ENCODE data around the gene COL4A2. TPM values are rescaled to one million over a fixed set of nuclear protein-coding genes. Genes with fewer than 3 reads are reported as not detected.

The COL4A2 gene
- total RNA-seq, 4 donors from 2014 or later = 75.1 to 322 (median 115) TPM

- H3K4me3 ChIP-seq = no peak overlapping the region
- 54 to 100% methylated on average over 1 to 7 of the region's 7 CpGs for WGBS, 2 donors (ENCODE audit: low coverage in 1 of 2)
- intact Hi-C loops (cut with DNase I; ENCODE audit: low total_unique reads) = no loop called here
- TF ChIP-seq CTCF (IDR thresholded peaks at IDR 0.05) (no peak), POLR2A (IDR thresholded peaks at IDR 0.05) (no peak), EP300 (IDR thresholded peaks at IDR 0.05; ENCODE audit: low read depth) (no peak), POLR2AphosphoS5 (IDR thresholded peaks at IDR 0.05) (no peak)
- H3K4me1 ChIP-seq = peaks cover 10 to 58% (median 24%) of the 10 kb centered on the region in 4 donors
- H3K27ac ChIP-seq = peak overlapping the region in 3 of 4 donors; percentile 44 to 71 (median 65)
- no peaks in the 10 kb centered on the region for H3K36me3 ChIP-seq
- no peaks in the 10 kb centered on the region for H3K27me3 ChIP-seq
- H3K9me3 ChIP-seq = no peaks in the 10 kb centered on the region
- DNase-seq = no peak
- in situ Hi-C loops (cut with MboI; ENCODE audit: low pct_ligation_motif_present in 1 of 4, low pct_unique_long_range_greater_than_20kb in 1 of 4, low sequenced_read_pairs in 3 of 4) = no loop called here
Measured at GRCh38 chr13:110283736-110284517, 23.2 kb upstream of the COL4A2 start.

GRCh38 chr13:110284779-110285484, 22.2 kb upstream of the COL4A2 start:
- Histone ChIP-seq H3K9me3 (no peaks in the 10 kb centered on the region), H3K4me3 (no peak overlapping the region), H3K27ac (peak overlapping the region; percentile 34 to 71 (median 54)), H3K27me3 (no peaks in the 10 kb centered on the region), H3K4me1 (peaks cover 10 to 55% (median 24%) of the 10 kb centered on the region in 4 donors), H3K36me3 (no peaks in the 10 kb centered on the region)
- no peak for DNase-seq
- in situ Hi-C loops (cut with MboI; ENCODE audit: low pct_ligation_motif_present in 1 of 4, low pct_unique_long_range_greater_than_20kb in 1 of 4, low sequenced_read_pairs in 3 of 4) = no loop called here
- no peak for TF ChIP-seq EP300 (IDR thresholded peaks at IDR 0.05; ENCODE audit: low read depth)
- TF ChIP-seq POLR2A (IDR thresholded peaks at IDR 0.05) = no peak
- TF ChIP-seq CTCF (IDR thresholded peaks at IDR 0.05) = no peak
- intact Hi-C loops (cut with DNase I; ENCODE audit: low total_unique reads) = no loop called here
- 74 to 76% methylated on average over 6 to 11 of the region's 11 CpGs for WGBS, 2 donors (ENCODE audit: low coverage in 1 of 2)

- DNase-seq = no peak
- H3K4me1 ChIP-seq = peaks cover 7 to 45% (median 24%) of the 10 kb centered on the region in 4 donors
- in situ Hi-C loops (cut with MboI; ENCODE audit: low pct_ligation_motif_present in 1 of 4, low pct_unique_long_range_greater_than_20kb in 1 of 4, low sequenced_read_pairs in 3 of 4) = no loop called here
- intact Hi-C loops (cut with DNase I; ENCODE audit: low total_unique reads) = no loop called here
- no peaks in the 10 kb centered on the region for H3K36me3 ChIP-seq
- H3K4me3 ChIP-seq = no peak overlapping the region
- 75 to 80% methylated on average over 1 to 14 of the region's 14 CpGs for WGBS, 2 donors (ENCODE audit: low coverage in 1 of 2)
- peak overlapping the region; percentile 34 to 71 (median 54) for H3K27ac ChIP-seq
- H3K27me3 ChIP-seq = no peaks in the 10 kb centered on the region
- TF ChIP-seq POLR2A (IDR thresholded peaks at IDR 0.05) = no peak
- TF ChIP-seq EP300 (IDR thresholded peaks at IDR 0.05; ENCODE audit: low read depth) = no peak
- no peak for TF ChIP-seq CTCF (IDR thresholded peaks at IDR 0.05)
- TF ChIP-seq POLR2AphosphoS5 (IDR thresholded peaks at IDR 0.05) = no peak
- H3K9me3 ChIP-seq = no peaks in the 10 kb centered on the region
Measured at GRCh38 chr13:110285991-110286832, 20.9 kb upstream of the COL4A2 start.

Data from transverse colon (tissue), 4 donors.